ENCODE data around the gene SH3GLB2.

SH3GLB2 gene

GRCh38 chr9:128995791-128996190, 32.3 kb downstream of the SH3GLB2 start:
- no peak for TF ChIP-seq ESRRG (CRISPR knock-in tag; IDR thresholded peaks at IDR 0.05)
- no peak for ATAC-seq

GRCh38 chr9:128992995-128993394, 35.1 kb downstream of the SH3GLB2 start:
- peak; percentile 72; the same call in 2 of the 3 replicates for ATAC-seq
- TF ChIP-seq CSDC2 (CRISPR knock-in tag; IDR thresholded peaks at IDR 0.05) (no peak), POU6F1 (CRISPR knock-in tag; IDR thresholded peaks at IDR 0.05; ENCODE audit: borderline replicate concordance, low read depth) (no peak), ZFP3 (CRISPR knock-in tag; IDR thresholded peaks at IDR 0.05) (no peak), ISL1 (CRISPR knock-in tag; IDR thresholded peaks at IDR 0.05) (no peak)

GRCh38 chr9:128987805-128988204, 40.3 kb downstream of the SH3GLB2 start:
- TF ChIP-seq CREB5 (CRISPR knock-in tag; IDR thresholded peaks at IDR 0.05; ENCODE audit: low read depth) = 0 out of 2 replicates have a peak, but pooled peaks have one; percentile 24
- no peak for TF ChIP-seq ZC3H10 (CRISPR knock-in tag; IDR thresholded peaks at IDR 0.05)
- peak; percentile 58; the same call in 1 of the 2 replicates for TF ChIP-seq SNAI2 (CRISPR knock-in tag; IDR thresholded peaks at IDR 0.05)
- ATAC-seq = peak; percentile 91

GRCh38 chr9:128986671-128987070, 41.5 kb downstream of the SH3GLB2 start:
- no peak for TF ChIP-seq PPARA (CRISPR knock-in tag; IDR thresholded peaks at IDR 0.05; ENCODE audit: borderline replicate concordance)
- no peak for TF ChIP-seq ISL1 (CRISPR knock-in tag; IDR thresholded peaks at IDR 0.05)
- TF ChIP-seq TCF4 (CRISPR knock-in tag; IDR thresholded peaks at IDR 0.05; ENCODE audit: borderline replicate concordance) = no peak
- no peak for TF ChIP-seq CREB5 (CRISPR knock-in tag; IDR thresholded peaks at IDR 0.05; ENCODE audit: low read depth)
- TF ChIP-seq ZNF565 (CRISPR knock-in tag; conservative IDR thresholded peaks at IDR 0.05; ENCODE audit: low read depth) = no peak
- TF ChIP-seq ZNF70 (CRISPR knock-in tag; IDR thresholded peaks at IDR 0.05) = no peak
- no peak for TF ChIP-seq SNAI2 (CRISPR knock-in tag; IDR thresholded peaks at IDR 0.05)
- no peak for TF ChIP-seq ZC3H10 (CRISPR knock-in tag; IDR thresholded peaks at IDR 0.05)
- TF ChIP-seq TSHZ2 (CRISPR knock-in tag; IDR thresholded peaks at IDR 0.05) = no peak
- no peak for TF ChIP-seq OSR1 (CRISPR knock-in tag; IDR thresholded peaks at IDR 0.05)
- TF ChIP-seq BACH2 (CRISPR knock-in tag; IDR thresholded peaks at IDR 0.05; ENCODE audit: borderline replicate concordance) = no peak
- TF ChIP-seq CSDC2 (CRISPR knock-in tag; IDR thresholded peaks at IDR 0.05) = no peak
- TF ChIP-seq GLIS3 (CRISPR knock-in tag; IDR thresholded peaks at IDR 0.05) = no peak
- no peak for TF ChIP-seq POU6F1 (CRISPR knock-in tag; IDR thresholded peaks at IDR 0.05; ENCODE audit: borderline replicate concordance, low read depth)
- no peak for TF ChIP-seq ZFP30 (CRISPR knock-in tag; IDR thresholded peaks at IDR 0.05)
- TF ChIP-seq ZNF8 (CRISPR knock-in tag; IDR thresholded peaks at IDR 0.05) = no peak
- no peak for TF ChIP-seq CSRNP3 (CRISPR knock-in tag; IDR thresholded peaks at IDR 0.05)
- ATAC-seq = no peak
